ENCODE results near the gene CHD2. TPM values are rescaled to one million over a fixed set of nuclear protein-coding genes. Genes with fewer than 3 reads are reported as not detected.

CHD2 gene
- total RNA-seq, 1 donor from 2014 or later: 61.2 TPM

DNA sequence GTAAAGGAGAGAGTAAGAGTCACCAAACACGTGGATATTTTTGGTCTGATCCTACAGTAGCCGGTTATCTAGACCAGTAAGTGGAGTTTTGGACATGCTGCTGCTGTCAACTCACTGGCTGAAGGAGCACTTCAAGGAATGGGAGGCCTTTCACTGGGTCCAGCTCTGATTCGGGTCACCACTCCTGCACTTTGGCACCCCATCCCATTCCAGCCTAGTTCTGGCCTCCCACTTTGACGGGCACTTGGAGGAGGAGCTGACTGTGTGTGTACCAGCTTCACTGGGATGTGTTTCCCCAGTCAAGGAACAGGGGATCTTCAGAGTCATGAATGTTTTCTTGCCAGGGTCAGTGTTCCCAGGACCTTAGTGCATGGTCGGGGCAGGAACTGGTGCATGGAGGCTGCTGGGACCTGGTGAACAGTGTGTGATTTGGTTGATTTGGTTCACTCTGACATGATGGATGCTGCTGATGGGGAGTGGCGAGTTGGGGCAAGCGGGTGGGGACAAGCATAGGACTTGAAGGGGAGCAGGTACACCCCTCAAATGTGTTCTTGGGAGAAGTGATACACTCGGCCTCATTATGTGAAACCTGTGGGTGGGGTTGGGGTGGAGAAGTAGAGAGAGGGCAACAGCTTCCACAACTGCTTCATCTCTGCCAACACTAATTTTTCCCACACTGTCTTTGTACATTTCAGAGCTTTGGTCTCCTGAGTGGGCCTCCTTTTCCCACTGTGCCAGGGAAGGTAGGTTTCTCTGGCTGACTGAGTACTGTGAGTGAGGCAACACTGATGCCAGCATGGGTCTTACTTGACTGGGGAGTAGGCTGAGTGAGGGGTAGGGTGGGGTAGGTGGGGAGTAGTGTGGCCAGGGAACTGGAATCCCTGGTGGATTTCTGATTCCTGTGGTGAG, 124.8 kb downstream of the CHD2 start:
- intact Hi-C loops (cut with DNase I): loop anchor here (5.0 kb wide), 1 partner anchor 292 kb away; no protein-coding TSS in a partner anchor

DNA sequence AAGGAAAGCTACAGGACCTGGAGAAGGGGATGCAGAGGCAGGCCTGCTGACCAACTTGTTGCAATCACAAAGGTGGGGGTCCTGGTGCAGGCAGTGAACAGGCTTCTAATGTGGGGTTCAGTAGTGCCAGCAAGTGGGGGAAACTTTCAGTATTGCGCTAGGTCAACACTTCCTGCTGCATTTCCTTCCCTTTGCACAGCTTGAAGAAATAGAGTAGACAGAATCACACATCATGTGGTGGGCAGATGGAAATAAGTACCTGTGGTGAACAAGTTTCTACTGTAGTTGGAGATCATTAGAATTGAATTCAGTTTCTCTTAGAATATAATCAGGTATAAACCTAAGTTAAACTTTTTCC, 125.5 kb downstream of the CHD2 start:
- intact Hi-C loops (cut with DNase I): loop anchor here (5.0 kb wide), 1 partner anchor 292 kb away; no protein-coding TSS in a partner anchor
- peaks cover 35 to 45% of the 10 kb centered on the region in 2 donors for H3K4me1 ChIP-seq
- H3K9me3 ChIP-seq: no peaks in the 10 kb centered on the region
- peaks cover 31 to 52% of the 10 kb centered on the region in 2 donors for H3K36me3 ChIP-seq
- TF ChIP-seq, protein P1, sequence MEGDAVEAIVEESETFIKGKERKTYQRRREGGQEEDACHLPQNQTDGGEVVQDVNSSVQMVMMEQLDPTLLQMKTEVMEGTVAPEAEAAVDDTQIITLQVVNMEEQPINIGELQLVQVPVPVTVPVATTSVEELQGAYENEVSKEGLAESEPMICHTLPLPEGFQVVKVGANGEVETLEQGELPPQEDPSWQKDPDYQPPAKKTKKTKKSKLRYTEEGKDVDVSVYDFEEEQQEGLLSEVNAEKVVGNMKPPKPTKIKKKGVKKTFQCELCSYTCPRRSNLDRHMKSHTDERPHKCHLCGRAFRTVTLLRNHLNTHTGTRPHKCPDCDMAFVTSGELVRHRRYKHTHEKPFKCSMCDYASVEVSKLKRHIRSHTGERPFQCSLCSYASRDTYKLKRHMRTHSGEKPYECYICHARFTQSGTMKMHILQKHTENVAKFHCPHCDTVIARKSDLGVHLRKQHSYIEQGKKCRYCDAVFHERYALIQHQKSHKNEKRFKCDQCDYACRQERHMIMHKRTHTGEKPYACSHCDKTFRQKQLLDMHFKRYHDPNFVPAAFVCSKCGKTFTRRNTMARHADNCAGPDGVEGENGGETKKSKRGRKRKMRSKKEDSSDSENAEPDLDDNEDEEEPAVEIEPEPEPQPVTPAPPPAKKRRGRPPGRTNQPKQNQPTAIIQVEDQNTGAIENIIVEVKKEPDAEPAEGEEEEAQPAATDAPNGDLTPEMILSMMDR (IDR thresholded peaks at IDR 0.05): no peak
- DNase-seq (ENCODE audit: low spot score in 2 of 2): no peak
- H3K27me3 ChIP-seq: no peaks in the 10 kb centered on the region
- peak overlapping the region; percentile 93 to 95 for H3K27ac ChIP-seq
- no peak overlapping the region for H3K4me3 ChIP-seq

More for the DNA sequence above, 124.8 kb downstream of the CHD2 start:
- TF ChIP-seq, protein P1 (IDR thresholded peaks at IDR 0.05): no peak
- H3K27ac ChIP-seq: peak overlapping the region; percentile 93 to 95
- H3K4me3 ChIP-seq: no peak overlapping the region
- peaks cover 29 to 39% of the 10 kb centered on the region in 2 donors for H3K4me1 ChIP-seq
- H3K9me3 ChIP-seq: no peaks in the 10 kb centered on the region
- no peaks in the 10 kb centered on the region for H3K27me3 ChIP-seq
- peaks cover 38 to 59% of the 10 kb centered on the region in 2 donors for H3K36me3 ChIP-seq
- peak in 1 of 2 donors; percentile 43 for DNase-seq (ENCODE audit: low spot score in 2 of 2)

DNA sequence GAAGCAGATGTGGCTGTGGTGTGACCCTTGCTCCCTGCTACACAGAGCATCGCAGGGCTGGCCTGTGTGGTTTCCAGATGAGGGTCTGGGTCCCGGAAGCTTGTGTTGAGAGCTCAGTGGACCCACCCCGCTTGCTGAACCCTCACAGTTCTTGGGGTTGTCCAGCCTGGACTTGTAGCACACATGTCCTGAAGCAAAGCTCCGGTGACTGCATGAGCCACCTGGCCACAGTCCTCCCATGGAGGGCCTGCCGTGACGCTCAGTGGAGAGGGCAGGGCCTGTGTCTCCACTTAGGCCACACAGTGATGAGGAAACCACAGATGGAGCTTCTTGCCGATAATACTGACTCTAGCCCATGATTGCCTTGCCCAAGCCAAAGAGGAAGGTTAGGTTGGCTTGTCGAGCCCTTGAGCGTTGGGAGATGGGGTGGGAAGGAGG, 126.3 kb downstream of the CHD2 start:
- Histone ChIP-seq H3K9me3 (no peaks in the 10 kb centered on the region), H3K27ac (peak overlapping the region; percentile 93 to 95), H3K27me3 (no peaks in the 10 kb centered on the region), H3K4me3 (no peak overlapping the region), H3K4me1 (peaks cover 35 to 50% of the 10 kb centered on the region in 2 donors), H3K36me3 (peaks cover 28 to 47% of the 10 kb centered on the region in 2 donors)
- TF ChIP-seq, protein P1 (IDR thresholded peaks at IDR 0.05): no peak
- DNase-seq (ENCODE audit: low spot score in 2 of 2): peak in 1 of 2 donors; percentile 63
- intact Hi-C loops (cut with DNase I): loop anchor here (5.0 kb wide), 1 partner anchor 291 kb away; no protein-coding TSS in a partner anchor

DNA sequence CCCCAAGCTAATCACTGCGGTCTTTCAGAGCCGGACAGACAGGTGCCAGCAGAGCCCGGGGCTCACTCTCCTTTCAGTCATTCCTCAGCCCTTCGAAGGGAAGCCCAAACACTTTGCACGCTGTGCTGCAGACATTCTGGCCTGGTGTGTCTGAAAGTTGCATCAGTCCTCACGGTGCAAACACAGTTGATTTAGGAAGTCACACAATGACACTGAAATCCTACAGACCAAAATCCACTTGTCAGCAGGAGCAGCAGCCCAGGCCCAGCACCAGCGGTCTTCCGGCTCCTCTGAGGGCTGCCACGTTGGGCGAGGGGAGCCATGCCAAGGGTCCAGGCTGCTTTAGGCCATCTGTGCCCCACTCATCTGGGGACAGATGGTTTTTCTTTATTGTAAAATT, 127.3 kb downstream of the CHD2 start:
- H3K27me3 ChIP-seq: no peaks in the 10 kb centered on the region
- no peaks in the 10 kb centered on the region for H3K9me3 ChIP-seq
- intact Hi-C loops (cut with DNase I): loop anchor here (5.0 kb wide), 1 partner anchor 290 kb away; no protein-coding TSS in a partner anchor
- no peak overlapping the region for H3K4me3 ChIP-seq
- peaks cover 35 to 50% of the 10 kb centered on the region in 2 donors for H3K4me1 ChIP-seq
- H3K27ac ChIP-seq: peak overlapping the region; percentile 93 to 95
- TF ChIP-seq, protein P1 (IDR thresholded peaks at IDR 0.05): no peak
- H3K36me3 ChIP-seq: peaks cover 23 to 39% of the 10 kb centered on the region in 2 donors
- DNase-seq (ENCODE audit: low spot score in 2 of 2): peak in 1 of 2 donors; percentile 65

DNA sequence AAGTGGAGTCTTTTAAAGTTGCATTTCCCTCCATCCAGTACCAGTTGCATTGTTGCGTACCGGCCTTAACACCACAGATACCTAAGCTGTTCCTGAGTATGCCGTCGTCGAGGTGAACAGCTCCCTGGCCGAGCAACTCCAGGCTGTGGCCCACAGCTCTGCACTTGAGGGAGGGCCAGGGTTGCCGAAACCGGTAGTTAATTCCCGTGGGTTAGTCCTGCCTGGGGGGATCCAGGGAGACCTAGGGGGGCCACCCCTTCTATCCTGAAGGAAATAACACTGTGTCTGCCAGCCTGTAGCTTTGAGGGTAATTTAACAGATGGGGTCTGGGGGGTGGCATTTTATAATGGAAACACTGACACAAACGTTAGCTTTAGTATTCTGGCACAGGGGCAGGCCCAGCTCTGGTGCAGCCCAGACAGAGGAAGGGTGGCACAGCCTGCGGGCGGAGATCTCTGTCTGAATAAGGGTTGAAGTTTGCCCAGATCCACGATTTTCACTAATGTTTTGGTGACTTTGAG, 128.0 kb downstream of the CHD2 start:
- peak in 1 of 2 donors; percentile 68 for DNase-seq (ENCODE audit: low spot score in 2 of 2)
- no peaks in the 10 kb centered on the region for H3K9me3 ChIP-seq
- H3K4me1 ChIP-seq: peaks cover 35 to 50% of the 10 kb centered on the region in 2 donors
- H3K27me3 ChIP-seq: no peaks in the 10 kb centered on the region
- TF ChIP-seq, protein P1 (IDR thresholded peaks at IDR 0.05): no peak
- peak overlapping the region; percentile 93 to 95 for H3K27ac ChIP-seq
- H3K36me3 ChIP-seq: peaks cover 18 to 31% of the 10 kb centered on the region in 2 donors
- intact Hi-C loops (cut with DNase I): loop anchor here (2.0 to 5.0 kb wide), 2 partner anchors 219 to 289 kb away; no protein-coding TSS in a partner anchor
- peak overlapping the region in 1 of 2 donors; percentile 48 for H3K4me3 ChIP-seq
